HG02973 (cell line): ENCODE measurements around the gene STAT5A.

Source experiments
- ATAC-seq: cut with Tn5 transposase; IDR thresholded peaks from one replicate; pipeline ENCODE4 v1.9.1; 2021; ENCODE audit warnings: moderate library complexity; ENCODE audit not compliant: unreplicated experiment

STAT5A gene

DNA sequence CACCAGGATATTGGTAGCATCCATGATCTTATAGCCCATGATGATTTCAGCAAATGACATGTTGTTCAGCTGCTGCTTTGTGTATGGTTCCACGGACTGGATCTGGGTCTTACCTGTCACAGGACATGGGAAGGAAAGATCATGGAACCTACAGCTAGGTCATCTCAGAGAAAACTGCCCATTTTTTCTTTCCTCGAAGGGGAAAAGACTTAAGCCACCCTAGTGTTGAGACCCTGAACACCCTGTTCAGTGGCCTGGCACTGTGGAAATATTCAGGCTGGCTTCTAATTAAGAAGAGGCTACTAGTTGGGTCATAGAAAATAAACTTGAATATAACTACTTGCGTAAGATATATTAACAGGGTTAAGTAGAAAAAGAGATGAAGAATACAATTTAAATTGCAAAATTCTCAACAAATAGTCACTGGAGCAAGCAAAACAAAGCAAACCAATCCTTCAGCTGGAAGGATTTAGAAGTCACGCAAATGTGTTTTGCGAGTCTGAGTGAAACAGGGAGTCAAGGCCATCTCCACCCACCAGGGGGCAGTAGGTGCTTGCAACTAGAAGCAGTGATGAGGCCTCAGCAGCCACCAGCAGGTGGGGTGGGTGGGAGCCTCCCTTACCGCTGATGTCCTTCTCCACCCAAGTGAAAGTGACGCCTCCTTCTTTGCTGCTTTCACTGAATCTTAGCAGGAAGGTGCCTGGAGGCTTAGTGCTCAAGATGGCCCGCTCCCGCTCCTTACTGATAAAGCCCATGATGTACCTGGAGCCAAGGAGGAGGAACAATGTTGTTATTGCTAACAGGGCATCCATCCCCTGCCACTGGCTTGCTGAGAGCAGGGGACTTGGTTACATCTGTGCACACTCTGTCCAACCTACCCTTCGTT, 34.3 kb downstream of the STAT5A start:
- peak; percentile 79 for ATAC-seq

GRCh38 chr17:42323268-42323773, 35.0 kb downstream of the STAT5A start:
- no peak for ATAC-seq

DNA sequence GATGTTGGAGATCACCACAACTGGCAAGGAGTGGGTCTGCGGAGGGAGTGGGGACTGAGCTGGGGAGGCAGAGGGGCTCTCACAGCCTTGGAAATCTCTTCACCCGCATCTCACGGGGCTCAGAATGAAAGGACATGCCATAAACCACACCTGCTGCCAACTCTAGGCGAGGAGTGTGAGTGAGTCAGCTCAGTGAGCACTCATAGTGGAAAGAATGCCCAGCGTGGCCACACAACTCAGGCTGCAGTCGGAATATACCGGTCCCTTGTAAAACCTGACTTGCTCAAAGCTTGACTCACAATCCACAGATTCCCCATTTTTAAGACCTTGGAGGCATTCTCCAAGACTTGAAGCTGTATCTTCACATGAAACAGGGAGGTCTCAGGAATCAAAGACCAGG, 36.7 kb downstream of the STAT5A start:
- ATAC-seq, result no peak

GRCh38 chr17:42329025-42329976, 41.0 kb downstream of the STAT5A start:
- no peak for ATAC-seq

GRCh38 chr17:42333053-42333452, 44.8 kb downstream of the STAT5A start:
- ATAC-seq, result peak; percentile 44

- no peak for ATAC-seq
Observed at GRCh38 chr17:42334677-42335076, 46.4 kb downstream of the STAT5A start.

DNA sequence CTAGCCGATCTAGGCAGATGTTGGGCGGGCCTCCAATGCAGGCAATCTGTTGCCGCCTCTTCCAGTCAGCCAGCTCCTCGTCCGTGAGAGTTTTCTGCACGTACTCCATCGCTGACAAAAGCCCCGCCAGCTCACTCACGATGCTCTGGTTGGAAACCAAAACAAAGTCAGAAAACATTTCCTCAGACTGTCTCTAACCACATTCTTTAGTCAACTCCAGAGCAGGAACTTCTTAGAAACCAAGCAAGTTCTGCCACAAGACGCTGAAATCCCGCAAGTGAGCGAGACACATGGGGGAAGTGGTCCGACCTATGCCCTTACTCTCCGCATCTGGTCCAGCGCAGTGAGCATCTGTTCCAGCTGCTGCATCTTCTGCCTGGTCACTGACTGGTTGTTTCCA, 49.1 kb downstream of the STAT5A start:
- peak; percentile 50 for ATAC-seq

DNA sequence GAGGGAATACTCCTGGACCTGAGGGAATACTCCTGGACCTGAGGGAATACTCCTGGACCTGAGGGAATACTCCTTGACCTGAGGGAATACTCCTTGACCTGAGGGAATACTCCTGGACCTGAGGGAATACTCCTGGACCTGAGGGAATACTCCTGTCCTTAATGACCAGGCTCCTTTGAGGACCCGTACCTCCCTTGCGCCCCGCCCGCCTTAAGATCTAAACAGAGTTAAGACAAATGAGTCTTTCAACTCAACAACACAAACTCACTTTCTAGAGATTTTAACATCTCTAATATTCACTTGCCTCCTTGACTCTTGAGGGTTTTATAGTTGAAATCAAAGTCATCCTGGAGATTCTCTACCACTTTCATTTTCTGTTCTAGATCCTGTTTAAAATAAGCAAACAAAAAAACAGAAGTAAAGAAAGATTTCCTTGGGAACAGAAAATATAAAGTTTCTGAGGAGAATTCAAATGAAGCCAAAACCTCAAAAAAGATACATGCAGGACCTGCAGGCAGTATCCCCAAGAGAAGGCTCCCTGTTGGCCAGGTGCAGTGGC, 50.2 kb downstream of the STAT5A start:
- no peak for ATAC-seq

- no peak for ATAC-seq
Observed at GRCh38 chr17:42339221-42339620, 50.9 kb downstream of the STAT5A start.

DNA sequence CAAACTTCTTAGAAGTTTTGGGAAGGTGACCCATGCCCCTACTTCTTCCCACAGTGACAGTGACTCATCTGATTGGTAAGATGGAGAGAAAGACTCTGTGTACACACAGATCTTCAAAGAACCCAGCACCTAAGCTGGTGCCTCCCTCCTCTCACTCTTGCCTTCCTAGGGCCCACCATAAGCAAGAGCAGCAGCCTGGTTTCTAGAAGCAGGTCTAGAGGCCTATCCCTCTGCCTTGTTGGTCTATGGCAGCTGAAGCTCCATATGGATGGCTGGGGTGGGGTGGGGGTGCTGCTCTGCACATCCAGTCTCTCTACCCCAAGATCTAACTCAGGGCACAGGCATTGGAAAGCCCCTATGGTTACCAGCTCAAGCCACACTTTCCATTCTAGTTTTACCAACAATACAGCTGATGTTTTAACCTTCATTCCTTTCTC, 52.4 kb downstream of the STAT5A start:
- no peak for ATAC-seq

DNA sequence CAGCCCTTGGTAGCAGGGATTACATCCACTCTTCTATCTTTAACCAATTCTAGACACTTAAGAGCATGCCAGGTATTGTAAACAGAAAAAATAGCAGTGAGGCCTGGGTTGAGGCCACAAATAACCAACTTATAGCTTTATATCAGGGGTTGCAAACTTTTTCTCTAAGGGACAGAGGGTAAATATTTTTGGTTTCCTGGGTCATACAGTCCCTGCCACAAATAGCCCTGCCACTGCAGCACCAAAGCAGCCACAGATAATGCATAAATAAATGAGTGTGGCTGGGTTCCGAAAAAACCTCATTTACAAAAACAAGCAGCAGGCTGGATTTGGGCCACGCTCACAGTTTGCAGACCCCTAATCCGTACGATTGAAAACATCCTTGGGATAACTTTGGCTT, 53.3 kb downstream of the STAT5A start:
- no peak for ATAC-seq

GRCh38 chr17:42342242-42343008, 54.1 kb downstream of the STAT5A start:
- ATAC-seq, result no peak

DNA sequence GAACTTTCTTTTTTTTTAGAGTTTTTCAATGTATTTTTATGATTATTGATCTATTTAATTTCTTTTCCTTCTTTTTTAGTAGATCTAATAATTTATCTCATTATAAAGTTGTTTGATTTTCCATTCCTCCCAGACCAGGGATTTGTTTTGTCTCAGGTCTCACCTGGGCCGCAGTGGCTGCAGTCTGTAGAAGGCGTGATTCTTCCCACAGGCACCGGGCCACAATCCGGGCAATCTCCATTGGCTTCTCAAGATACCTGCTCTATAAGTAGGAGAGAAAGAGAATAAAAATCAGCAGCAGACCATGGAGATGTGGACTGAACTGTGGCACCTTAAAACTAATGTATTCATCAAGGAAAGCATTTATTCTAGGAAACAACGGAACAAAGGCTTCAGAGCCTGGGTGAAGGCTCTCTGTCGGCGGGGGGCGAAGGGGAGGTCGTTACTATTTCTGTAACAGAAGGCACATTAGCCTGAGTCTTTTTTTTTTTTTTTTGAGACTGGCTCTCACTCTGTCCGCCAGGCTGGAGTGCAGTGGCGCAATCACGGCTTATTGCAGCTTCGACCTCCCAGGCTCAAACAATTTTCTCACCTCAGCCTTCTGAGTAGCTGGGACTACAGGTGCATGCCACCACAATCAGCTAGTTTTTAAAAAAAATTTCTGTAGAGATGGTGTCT, 57.2 kb downstream of the STAT5A start:
- ATAC-seq, result no peak

- no peak for ATAC-seq
Observed at GRCh38 chr17:42346481-42346880, 58.2 kb downstream of the STAT5A start.

GRCh38 chr17:42347198-42347597, 58.9 kb downstream of the STAT5A start:
- ATAC-seq, result no peak

DNA sequence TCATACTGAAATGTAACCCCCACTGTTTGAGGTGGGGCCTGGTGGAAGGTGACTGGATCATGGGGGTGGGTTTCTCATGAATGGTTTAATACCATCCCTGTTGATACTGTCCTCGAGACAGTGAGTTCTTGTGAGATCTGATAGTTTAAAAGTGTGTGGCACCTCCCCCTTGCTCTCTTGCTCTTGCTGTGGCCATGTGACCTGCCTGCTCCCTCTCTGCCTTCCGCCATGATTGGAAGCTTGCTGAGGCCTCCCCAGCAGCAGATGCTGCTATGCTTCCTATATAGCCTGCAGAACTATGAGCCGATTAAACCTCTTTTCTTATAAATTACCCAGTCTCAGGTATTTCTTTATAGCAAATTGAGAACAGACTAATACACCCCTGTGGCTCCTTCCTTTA, 59.3 kb downstream of the STAT5A start:
- ATAC-seq, result no peak

DNA sequence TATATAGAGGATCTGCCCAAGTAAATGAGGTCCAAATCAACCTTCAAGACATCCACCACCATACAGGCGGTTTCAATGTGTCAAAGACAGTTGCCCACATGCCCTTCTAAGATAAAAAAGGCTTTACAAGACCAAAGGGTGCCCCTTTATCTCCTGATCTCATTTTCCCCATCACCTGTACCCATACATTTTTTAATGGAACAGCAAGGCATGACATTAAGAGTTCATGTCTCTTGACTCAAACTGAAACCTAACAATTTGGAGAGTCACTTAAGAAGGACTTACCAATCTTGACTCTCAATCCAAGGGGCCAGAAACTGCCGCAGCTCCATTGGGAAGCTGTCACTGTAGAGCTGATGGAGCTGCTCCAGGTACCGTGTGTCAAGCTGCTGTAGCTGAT, 59.8 kb downstream of the STAT5A start:
- no peak for ATAC-seq

- ATAC-seq, result no peak
Observed at GRCh38 chr17:42354956-42355843, 66.9 kb downstream of the STAT5A start.

GRCh38 chr17:42358434-42358833, 70.1 kb downstream of the STAT5A start:
- no peak for ATAC-seq
